GM21526 (cell line): Measurements from ENCODE around the gene FAXDC2.

Experiments
- ATAC-seq: cut with Tn5 transposase; IDR thresholded peaks from one replicate; pipeline ENCODE4 v1.9.1; 2021; ENCODE audit warnings: moderate library complexity; ENCODE audit not compliant: unreplicated experiment, low FRiP score

Gene FAXDC2

GRCh38 chr5:154802050-154802449 lies 48.4 kb downstream of the FAXDC2 start:
- ATAC-seq = no peak

- ATAC-seq = no peak
These were observed 49.3 kb downstream of the FAXDC2 start for GRCh38 chr5:154801083-154801482.

GRCh38 chr5:154800582-154800981 lies 49.8 kb downstream of the FAXDC2 start:
- ATAC-seq = no peak

GRCh38 chr5:154797762-154798161 lies 52.6 kb downstream of the FAXDC2 start:
- no peak for ATAC-seq

GRCh38 chr5:154795235-154795596 lies 55.2 kb downstream of the FAXDC2 start:
- no peak for ATAC-seq

GRCh38 chr5:154794525-154795234 lies 55.7 kb downstream of the FAXDC2 start:
- no peak for ATAC-seq

- no peak for ATAC-seq
These were observed 56.5 kb downstream of the FAXDC2 start for GRCh38 chr5:154793599-154794524.

GRCh38 chr5:154791535-154791934 lies 58.9 kb downstream of the FAXDC2 start:
- peak; percentile 89 for ATAC-seq

- no peak for ATAC-seq
These were observed 62.2 kb downstream of the FAXDC2 start for GRCh38 chr5:154788212-154788611.

GRCh38 chr5:154786414-154786813 lies 64.0 kb downstream of the FAXDC2 start:
- ATAC-seq = no peak

GRCh38 chr5:154784856-154785255 lies 65.5 kb downstream of the FAXDC2 start:
- no peak for ATAC-seq

GRCh38 chr5:154783774-154784460 lies 66.5 kb downstream of the FAXDC2 start:
- ATAC-seq = peak; percentile 49

- peak; percentile 13 for ATAC-seq
These were observed 67.4 kb downstream of the FAXDC2 start for GRCh38 chr5:154782812-154783592.

GRCh38 chr5:154782326-154782725 lies 68.1 kb downstream of the FAXDC2 start:
- no peak for ATAC-seq

- no peak for ATAC-seq
These were observed 70.3 kb downstream of the FAXDC2 start for GRCh38 chr5:154780128-154780527.

GRCh38 chr5:154779105-154779504 lies 71.3 kb downstream of the FAXDC2 start:
- no peak for ATAC-seq

GRCh38 chr5:154778534-154778933 lies 71.9 kb downstream of the FAXDC2 start:
- no peak for ATAC-seq

- no peak for ATAC-seq
These were observed 74.2 kb downstream of the FAXDC2 start for GRCh38 chr5:154776167-154776566.

GRCh38 chr5:154773326-154773725 lies 77.1 kb downstream of the FAXDC2 start:
- ATAC-seq = no peak

GRCh38 chr5:154771383-154771901 lies 79.0 kb downstream of the FAXDC2 start:
- ATAC-seq = no peak
